ENCODE measurements around the gene GYS2.

Gene GYS2

GRCh38 chr12:21509768-21510167 lies 94.9 kb downstream of the GYS2 start:
- in situ Hi-C loops (cut with MboI; ENCODE audit: low sequenced_read_pairs) = no loop called here

- in situ Hi-C loops (cut with MboI; ENCODE audit: low sequenced_read_pairs) = no loop called here
These were observed 96.8 kb downstream of the GYS2 start for GRCh38 chr12:21507849-21508248.

- in situ Hi-C loops (cut with MboI; ENCODE audit: low sequenced_read_pairs) = no loop called here
These were observed 98.8 kb downstream of the GYS2 start for GRCh38 chr12:21505888-21506287.

GRCh38 chr12:21502872-21503271 lies 101.8 kb downstream of the GYS2 start:
- in situ Hi-C loops (cut with MboI; ENCODE audit: low sequenced_read_pairs) = no loop called here

GRCh38 chr12:21502164-21502496 lies 102.5 kb downstream of the GYS2 start:
- in situ Hi-C loops (cut with MboI; ENCODE audit: low sequenced_read_pairs) = no loop called here

- in situ Hi-C loops (cut with MboI; ENCODE audit: low sequenced_read_pairs) = no loop called here
These were observed 103.1 kb downstream of the GYS2 start, which contains the start of the genes GOLT1B and RECQL for GRCh38 chr12:21501258-21502163. Gene GOLT1B, plus strand, starts transcription at chr12:21501789. Its CDS starts 135 bp downstream, at chr12:21501924. Gene RECQL, minus strand, starts transcription at chr12:21501635. Its CDS starts 2,065 bp downstream, at chr12:21499570.

- in situ Hi-C loops (cut with MboI; ENCODE audit: low sequenced_read_pairs) = no loop called here
These were observed 103.8 kb downstream of the GYS2 start for GRCh38 chr12:21500786-21501257.

GRCh38 chr12:21499765-21500164 lies 104.9 kb downstream of the GYS2 start:
- in situ Hi-C loops (cut with MboI; ENCODE audit: low sequenced_read_pairs) = no loop called here
